HFFc6 (cell line): ENCODE results near the gene ZSCAN16. TPM values are rescaled to one million over a fixed set of nuclear protein-coding genes. Genes with fewer than 3 reads are reported as not detected.

Source experiments
- DNase-seq: peaks from one replicate; pipeline ENCODE4 v3.0.0-alpha.2; 2018
- H3K27ac Mint-ChIP-seq: 2 replicates; pipeline ENCODE4 v1.8.0; 2020; ENCODE audit warnings: mild to moderate bottlenecking, mixed read lengths
- H3K27me3 Mint-ChIP-seq: 2 replicates; pipeline ENCODE4 v1.8.0; 2021; ENCODE audit warnings: mild to moderate bottlenecking, moderate library complexity, mixed read lengths; ENCODE audit not compliant: insufficient read depth
- H3K36me3 Mint-ChIP-seq: 2 replicates; pipeline ENCODE4 v1.8.0; 2021; ENCODE audit warnings: low read depth, mixed read lengths
- H3K4me1 Mint-ChIP-seq: 2 replicates; pipeline ENCODE4 v1.8.0; 2020; ENCODE audit warnings: low read depth, mixed read lengths
- H3K4me3 Mint-ChIP-seq: 2 replicates; pipeline ENCODE4 v1.8.0; 2020; ENCODE audit warnings: mild to moderate bottlenecking, moderate library complexity, mixed read lengths
- H3K9me3 Mint-ChIP-seq: 2 replicates; pipeline ENCODE4 v1.8.0; 2020; ENCODE audit warnings: mild to moderate bottlenecking, mixed read lengths
- total RNA-seq, 6 experiments: library from RNA; stranded (reverse); fragmentation: NEBNext Ultra II Directional; extraction: Animal tissue kit (Norgen Biotek cat#: 25700); gene quantifications; 2 replicates in 1 of 6; 3 replicates in 5 of 6; pipeline ENCODE4 v1.2.3, GENCODE V29; 2021
- TF ChIP-seq, protein P1 (sequence below): fragments of 200-600 bp; sonication (generic); IDR thresholded peaks from 2 replicates; pipeline ENCODE4 v1.5.0; 2021; ENCODE audit warnings: antibody characterized with exemption, mild to moderate bottlenecking

ZSCAN16 gene
- total RNA-seq, 6 experiments from 2014 or later = 0.84 to 1.6 (median 1.1) TPM

DNA sequence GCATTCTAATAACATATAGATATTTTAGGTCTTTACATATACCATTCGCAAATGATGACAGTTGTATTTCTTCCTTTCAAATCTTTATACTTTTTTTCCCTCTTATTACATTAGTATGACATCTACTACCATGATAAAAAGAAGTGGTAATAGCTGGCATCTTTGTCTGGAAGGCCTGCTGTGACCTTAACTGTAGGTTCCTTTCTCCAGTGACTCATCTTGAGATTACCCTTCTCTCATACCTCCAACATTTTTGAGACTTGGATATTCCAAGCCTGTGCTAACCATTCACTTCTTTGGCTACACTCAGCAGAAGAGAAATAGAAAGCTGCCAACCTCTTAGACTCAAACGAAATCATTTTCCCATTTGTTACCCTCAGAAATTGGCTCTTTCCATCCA is 47.6 kb downstream of the ZSCAN16 start:
- peaks cover 14% of the 10 kb centered on the region; the same call in 1 of the 2 replicates for H3K36me3 Mint-ChIP-seq
- no peaks in the 10 kb centered on the region for H3K9me3 Mint-ChIP-seq
- no peak for DNase-seq
- TF ChIP-seq, protein P1, sequence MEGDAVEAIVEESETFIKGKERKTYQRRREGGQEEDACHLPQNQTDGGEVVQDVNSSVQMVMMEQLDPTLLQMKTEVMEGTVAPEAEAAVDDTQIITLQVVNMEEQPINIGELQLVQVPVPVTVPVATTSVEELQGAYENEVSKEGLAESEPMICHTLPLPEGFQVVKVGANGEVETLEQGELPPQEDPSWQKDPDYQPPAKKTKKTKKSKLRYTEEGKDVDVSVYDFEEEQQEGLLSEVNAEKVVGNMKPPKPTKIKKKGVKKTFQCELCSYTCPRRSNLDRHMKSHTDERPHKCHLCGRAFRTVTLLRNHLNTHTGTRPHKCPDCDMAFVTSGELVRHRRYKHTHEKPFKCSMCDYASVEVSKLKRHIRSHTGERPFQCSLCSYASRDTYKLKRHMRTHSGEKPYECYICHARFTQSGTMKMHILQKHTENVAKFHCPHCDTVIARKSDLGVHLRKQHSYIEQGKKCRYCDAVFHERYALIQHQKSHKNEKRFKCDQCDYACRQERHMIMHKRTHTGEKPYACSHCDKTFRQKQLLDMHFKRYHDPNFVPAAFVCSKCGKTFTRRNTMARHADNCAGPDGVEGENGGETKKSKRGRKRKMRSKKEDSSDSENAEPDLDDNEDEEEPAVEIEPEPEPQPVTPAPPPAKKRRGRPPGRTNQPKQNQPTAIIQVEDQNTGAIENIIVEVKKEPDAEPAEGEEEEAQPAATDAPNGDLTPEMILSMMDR = no peak
- peaks cover 13% of the 10 kb centered on the region for H3K4me1 Mint-ChIP-seq
- no peak overlapping the region for H3K4me3 Mint-ChIP-seq
- peaks cover 3% of the 10 kb centered on the region for H3K27me3 Mint-ChIP-seq
- no peak overlapping the region for H3K27ac Mint-ChIP-seq

DNA sequence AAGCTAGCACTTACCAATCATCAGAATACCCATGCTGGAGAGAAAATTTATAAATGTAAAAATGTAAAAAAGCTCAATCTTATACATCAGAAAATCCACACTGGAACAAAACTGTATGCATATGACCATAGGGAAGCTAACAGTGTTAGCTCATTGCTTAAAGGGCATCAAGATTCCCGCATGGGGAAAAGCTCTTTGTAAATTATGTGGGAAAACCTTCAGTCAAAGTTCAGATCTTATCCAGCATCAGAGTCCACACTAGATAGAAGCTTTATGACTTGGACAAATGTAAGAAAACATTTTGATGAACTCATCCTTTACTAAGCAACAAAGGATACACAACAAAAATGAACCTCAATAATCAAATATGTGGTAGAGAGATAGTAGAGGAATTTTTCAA is 52.0 kb downstream of the ZSCAN16 start:
- Mint-ChIP-seq H3K4me3 (no peak overlapping the region), H3K27me3 (peaks cover 8% of the 10 kb centered on the region), H3K9me3 (no peaks in the 10 kb centered on the region), H3K27ac (no peak overlapping the region), H3K36me3 (peaks cover 6% of the 10 kb centered on the region; the same call in 1 of the 2 replicates), H3K4me1 (no peaks in the 10 kb centered on the region)
- TF ChIP-seq, protein P1 = no peak
- no peak for DNase-seq

Other genes starting within 250 kb of the ZSCAN16 start
- gene OR2B2, start 212.2 kb upstream of the ZSCAN16 start, total RNA-seq = not detected
- not detected for gene OR2B6, start 167.4 kb upstream of the ZSCAN16 start, total RNA-seq
- gene ZNF165, start 44.0 kb upstream of the ZSCAN16 start, total RNA-seq = under 1 TPM; 0.10 to 0.34 (median 0.20) TPM
- gene ZKSCAN8, start 17.3 kb downstream of the ZSCAN16 start, total RNA-seq = 10 to 100 TPM; 13.2 to 15.3 (median 14.0) TPM
- gene ZSCAN9, start 100.7 kb downstream of the ZSCAN16 start, total RNA-seq = 10 to 100 TPM in 1 of 6 experiments, 1 to 10 TPM in 5; 7.5 to 10.3 (median 8.9) TPM
- gene ZKSCAN4, start 127.7 kb downstream of the ZSCAN16 start, total RNA-seq = 1 to 10 TPM; 3.8 to 4.7 (median 4.0) TPM
- not detected for gene NKAPL, start 134.7 kb downstream of the ZSCAN16 start, total RNA-seq
- gene ZSCAN26, start 142.5 kb downstream of the ZSCAN16 start, total RNA-seq = 10 to 100 TPM in 1 of 6 experiments, 1 to 10 TPM in 5; 8.5 to 10.9 (median 9.3) TPM
- gene PGBD1, start 157.0 kb downstream of the ZSCAN16 start, total RNA-seq = 1 to 10 TPM; 2.6 to 4.5 (median 4.1) TPM
- gene ZSCAN31, start 211.5 kb downstream of the ZSCAN16 start, total RNA-seq = 1 to 10 TPM in 2 of 6 experiments, under 1 TPM in 4; 0.64 to 2.0 (median 0.95) TPM
- 1 to 10 TPM; 2.8 to 4.2 (median 3.6) TPM for gene ZKSCAN3, start 225.3 kb downstream of the ZSCAN16 start, total RNA-seq